ENCODE results near the gene STK25. TPM values are rescaled to one million over a fixed set of nuclear protein-coding genes. Genes with fewer than 3 reads are reported as not detected.
A peak's percentile ranks its signal among the peaks of the same experiment; 100 is the strongest.

Gene STK25
- total RNA-seq, 3 donors from 2014 or later, result 102 to 139 (median 126) TPM

DNA sequence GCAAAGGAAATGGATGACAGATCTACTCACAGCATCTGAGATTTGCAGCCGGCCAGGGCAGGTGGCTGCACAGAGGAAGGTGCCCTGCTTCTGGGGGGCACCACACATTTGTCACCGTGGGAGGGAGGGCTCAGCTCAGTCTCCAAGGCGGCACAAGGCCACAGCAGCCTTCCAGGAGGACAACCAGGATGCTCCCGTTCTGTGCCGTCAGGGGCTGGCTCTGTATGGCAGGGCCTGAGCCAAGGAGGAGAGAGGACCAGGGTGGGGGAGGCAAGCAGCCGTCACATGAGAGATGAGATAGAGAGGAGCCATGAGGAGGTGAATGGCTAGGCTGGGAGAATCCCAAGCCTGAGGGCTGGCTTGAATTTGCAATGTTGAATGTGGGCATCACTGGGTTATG is 45.6 kb upstream of the STK25 start:
- H3K36me3 ChIP-seq, result no peaks in the 10 kb centered on the region
- no peak for DNase-seq (ENCODE audit: low spot score in 2 of 2)
- H3K9me3 ChIP-seq, result peaks cover 3 to 4% of the 10 kb centered on the region in 2 donors
- no peak overlapping the region for H3K27ac ChIP-seq
- no peak overlapping the region for H3K4me3 ChIP-seq
- H3K4me1 ChIP-seq, result no peaks in the 10 kb centered on the region
- TF ChIP-seq, protein P1, sequence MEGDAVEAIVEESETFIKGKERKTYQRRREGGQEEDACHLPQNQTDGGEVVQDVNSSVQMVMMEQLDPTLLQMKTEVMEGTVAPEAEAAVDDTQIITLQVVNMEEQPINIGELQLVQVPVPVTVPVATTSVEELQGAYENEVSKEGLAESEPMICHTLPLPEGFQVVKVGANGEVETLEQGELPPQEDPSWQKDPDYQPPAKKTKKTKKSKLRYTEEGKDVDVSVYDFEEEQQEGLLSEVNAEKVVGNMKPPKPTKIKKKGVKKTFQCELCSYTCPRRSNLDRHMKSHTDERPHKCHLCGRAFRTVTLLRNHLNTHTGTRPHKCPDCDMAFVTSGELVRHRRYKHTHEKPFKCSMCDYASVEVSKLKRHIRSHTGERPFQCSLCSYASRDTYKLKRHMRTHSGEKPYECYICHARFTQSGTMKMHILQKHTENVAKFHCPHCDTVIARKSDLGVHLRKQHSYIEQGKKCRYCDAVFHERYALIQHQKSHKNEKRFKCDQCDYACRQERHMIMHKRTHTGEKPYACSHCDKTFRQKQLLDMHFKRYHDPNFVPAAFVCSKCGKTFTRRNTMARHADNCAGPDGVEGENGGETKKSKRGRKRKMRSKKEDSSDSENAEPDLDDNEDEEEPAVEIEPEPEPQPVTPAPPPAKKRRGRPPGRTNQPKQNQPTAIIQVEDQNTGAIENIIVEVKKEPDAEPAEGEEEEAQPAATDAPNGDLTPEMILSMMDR (IDR thresholded peaks at IDR 0.05), result no peak
- TF ChIP-seq POLR2A (IDR thresholded peaks at IDR 0.05) (no peak), POLR2AphosphoS5 (IDR thresholded peaks at IDR 0.05) (no peak)
- intact Hi-C loops (cut with DNase I; ENCODE audit: low total_unique reads), result no loop called here
- no peaks in the 10 kb centered on the region for H3K27me3 ChIP-seq

DNA sequence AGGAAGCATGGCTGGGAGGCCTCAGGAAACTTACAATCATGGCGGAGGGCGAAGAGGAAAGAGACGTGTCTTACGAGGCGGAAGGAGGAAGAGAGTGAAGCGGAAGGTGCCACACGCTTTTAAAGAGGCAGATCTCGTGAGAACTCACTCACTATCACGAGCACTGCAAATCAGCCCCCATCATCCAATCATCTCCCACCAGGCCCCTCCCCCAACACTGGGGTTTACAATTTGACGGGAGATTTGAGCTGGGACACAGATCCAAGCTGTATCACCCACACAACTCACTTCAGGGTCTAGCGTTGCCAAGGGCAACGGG is 45.1 kb upstream of the STK25 start:
- H3K36me3 ChIP-seq, result no peaks in the 10 kb centered on the region
- H3K27ac ChIP-seq, result no peak overlapping the region
- no peaks in the 10 kb centered on the region for H3K27me3 ChIP-seq
- H3K9me3 ChIP-seq, result peaks cover 3 to 4% of the 10 kb centered on the region in 2 donors
- DNase-seq (ENCODE audit: low spot score in 2 of 2), result no peak
- no peak overlapping the region for H3K4me3 ChIP-seq
- intact Hi-C loops (cut with DNase I; ENCODE audit: low total_unique reads), result no loop called here
- no peak for TF ChIP-seq POLR2AphosphoS5 (IDR thresholded peaks at IDR 0.05)
- TF ChIP-seq POLR2A (IDR thresholded peaks at IDR 0.05), result no peak
- TF ChIP-seq, protein P1 (IDR thresholded peaks at IDR 0.05), result no peak
- H3K4me1 ChIP-seq, result no peaks in the 10 kb centered on the region

DNA sequence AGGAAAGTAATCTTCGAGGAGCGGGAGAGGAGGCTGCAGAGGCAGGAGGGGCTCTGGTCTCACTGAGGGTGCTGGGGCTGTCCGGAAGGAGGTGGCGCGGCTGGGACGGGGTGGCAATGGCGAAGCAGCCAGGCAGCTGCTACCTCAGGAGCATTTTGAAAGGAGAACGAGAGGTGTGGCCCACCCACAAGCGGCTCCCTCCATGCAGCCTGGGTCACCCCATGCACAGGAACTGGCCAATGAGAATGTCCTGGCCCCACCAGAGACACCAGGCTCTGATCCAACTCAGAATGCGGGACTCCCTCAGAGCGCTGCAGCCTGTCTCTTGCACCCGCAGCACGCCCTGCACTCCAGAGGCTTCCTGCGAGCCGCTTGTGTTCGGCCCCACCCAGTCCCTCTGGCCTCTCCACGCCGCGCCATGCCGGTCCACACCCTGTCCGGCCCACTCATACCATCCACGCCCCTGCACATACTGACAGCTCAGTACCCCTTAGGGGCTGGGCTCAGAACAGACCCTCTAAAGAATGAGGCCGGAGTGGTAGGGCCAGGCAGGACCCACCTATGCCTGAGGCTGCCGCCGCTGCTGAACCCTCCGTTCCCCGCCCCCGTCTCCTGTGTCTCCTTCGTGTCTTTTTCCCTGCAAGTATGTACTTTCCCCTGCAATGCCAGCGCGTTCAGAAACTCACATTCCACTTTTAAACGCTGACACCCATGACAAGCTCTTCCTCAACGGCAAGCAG is 43.8 kb upstream of the STK25 start:
- peaks cover 0 to under 1% of the 10 kb centered on the region in 2 donors for H3K4me1 ChIP-seq
- TF ChIP-seq POLR2A (IDR thresholded peaks at IDR 0.05), result no peak
- TF ChIP-seq, protein P1 (IDR thresholded peaks at IDR 0.05), result no peak
- no peak for TF ChIP-seq POLR2AphosphoS5 (IDR thresholded peaks at IDR 0.05)
- peaks cover 3 to 4% of the 10 kb centered on the region in 2 donors for H3K9me3 ChIP-seq
- peak overlapping the region in 2 of 3 donors; percentile 24 to 51 for H3K4me3 ChIP-seq
- H3K36me3 ChIP-seq, result no peaks in the 10 kb centered on the region
- intact Hi-C loops (cut with DNase I; ENCODE audit: low total_unique reads), result no loop called here
- H3K27ac ChIP-seq, result no peak overlapping the region
- no peak for DNase-seq (ENCODE audit: low spot score in 2 of 2)
- no peaks in the 10 kb centered on the region for H3K27me3 ChIP-seq

DNA sequence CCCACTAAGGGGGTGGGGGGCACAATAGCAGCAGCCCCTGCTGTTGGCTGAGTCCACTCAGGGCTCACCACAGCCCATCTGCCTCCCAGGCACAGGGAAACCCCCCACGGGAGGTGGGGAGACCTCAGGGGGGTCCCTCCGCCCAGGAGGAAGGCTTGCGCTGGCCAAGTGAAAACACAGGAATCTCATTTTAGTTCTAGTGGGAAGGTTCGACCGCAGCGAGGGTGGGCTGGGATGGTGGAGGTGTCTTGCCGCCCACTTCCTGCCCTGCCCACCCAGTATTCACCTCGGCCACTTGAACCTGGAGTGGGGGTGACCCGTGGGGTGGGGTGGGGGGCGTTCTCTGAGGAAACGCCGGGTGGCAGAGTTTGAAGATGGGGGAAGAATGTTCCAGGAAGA is 43.2 kb upstream of the STK25 start:
- no peaks in the 10 kb centered on the region for H3K27me3 ChIP-seq
- peaks cover 0 to 6% of the 10 kb centered on the region in 2 donors for H3K4me1 ChIP-seq
- H3K9me3 ChIP-seq, result peaks cover under 1 to 3% of the 10 kb centered on the region in 2 donors
- H3K27ac ChIP-seq, result no peak overlapping the region
- no peak for DNase-seq (ENCODE audit: low spot score in 2 of 2)
- peak overlapping the region in 2 of 3 donors; percentile 24 to 51 for H3K4me3 ChIP-seq
- no peaks in the 10 kb centered on the region for H3K36me3 ChIP-seq
- intact Hi-C loops (cut with DNase I; ENCODE audit: low total_unique reads), result no loop called here
- TF ChIP-seq POLR2AphosphoS5 (IDR thresholded peaks at IDR 0.05) (no peak), POLR2A (IDR thresholded peaks at IDR 0.05) (no peak)
- TF ChIP-seq, protein P1 (IDR thresholded peaks at IDR 0.05), result no peak

DNA sequence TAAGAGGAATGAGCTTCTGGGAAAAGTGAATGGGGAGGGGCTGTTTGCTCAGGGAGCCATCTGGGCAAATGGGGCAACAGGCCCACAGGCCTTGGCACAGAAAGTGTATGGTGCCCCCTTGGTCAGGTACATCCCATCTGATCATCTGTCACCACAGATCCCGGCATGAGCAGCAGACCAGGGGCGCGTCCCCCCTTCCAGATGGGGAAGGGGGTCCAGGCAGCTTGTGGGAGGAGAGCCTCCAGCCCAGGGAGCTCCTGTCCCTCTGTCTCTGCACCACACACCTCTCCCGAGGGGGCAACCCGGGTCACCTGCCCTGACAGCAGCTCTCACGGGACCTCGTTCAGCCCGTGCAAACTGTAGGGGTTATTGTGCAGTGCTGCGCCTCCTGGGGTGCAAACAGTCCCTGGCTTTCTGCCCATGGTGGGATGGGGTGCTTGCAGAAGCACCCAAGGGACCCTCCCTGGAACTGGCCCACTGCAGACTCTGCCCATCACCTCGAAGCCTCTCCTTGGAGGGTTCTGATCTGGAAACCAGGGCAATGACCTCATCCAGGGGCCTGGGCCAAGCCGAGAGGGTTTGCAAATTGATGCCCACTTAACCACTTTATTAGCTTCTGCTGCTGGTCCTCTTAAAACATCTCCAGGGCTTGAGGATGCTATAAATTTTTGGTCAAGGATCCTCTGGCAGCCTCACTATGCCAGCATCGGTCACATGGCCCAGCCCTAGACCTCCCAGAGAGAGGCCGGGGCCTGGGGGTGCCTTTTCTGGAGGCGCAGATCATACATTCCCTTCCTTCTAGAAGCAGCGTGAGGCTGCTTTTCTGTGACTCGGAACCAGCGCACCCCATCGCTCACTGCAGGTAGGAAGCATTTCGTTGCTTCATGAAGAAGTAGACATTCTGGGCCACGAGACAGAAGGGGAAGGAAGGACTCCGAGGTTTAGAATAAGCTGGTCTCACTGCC is 42.5 kb upstream of the STK25 start:
- TF ChIP-seq POLR2A (IDR thresholded peaks at IDR 0.05) (no peak), POLR2AphosphoS5 (IDR thresholded peaks at IDR 0.05) (no peak)
- TF ChIP-seq, protein P1 (IDR thresholded peaks at IDR 0.05), result no peak
- peaks cover 0 to 7% of the 10 kb centered on the region in 2 donors for H3K4me1 ChIP-seq
- no peaks in the 10 kb centered on the region for H3K36me3 ChIP-seq

More for the DNA sequence above, 42.5 kb upstream of the STK25 start:
- DNase-seq (ENCODE audit: low spot score in 2 of 2), result no peak
- no peak overlapping the region for H3K4me3 ChIP-seq
- H3K27ac ChIP-seq, result no peak overlapping the region
- no peaks in the 10 kb centered on the region for H3K9me3 ChIP-seq
- H3K27me3 ChIP-seq, result no peaks in the 10 kb centered on the region
- intact Hi-C loops (cut with DNase I; ENCODE audit: low total_unique reads), result no loop called here

All from breast epithelium (tissue), 4 donors.